ENCODE results near the gene RTCA.
A peak's percentile ranks its signal among the peaks of the same experiment; 100 is the strongest.
"Not testable (repeated sequence)": the region's sequence is repeated elsewhere in the genome, so short reads cannot be mapped to it uniquely, and the experiment has no call there.

RTCA gene

DNA sequence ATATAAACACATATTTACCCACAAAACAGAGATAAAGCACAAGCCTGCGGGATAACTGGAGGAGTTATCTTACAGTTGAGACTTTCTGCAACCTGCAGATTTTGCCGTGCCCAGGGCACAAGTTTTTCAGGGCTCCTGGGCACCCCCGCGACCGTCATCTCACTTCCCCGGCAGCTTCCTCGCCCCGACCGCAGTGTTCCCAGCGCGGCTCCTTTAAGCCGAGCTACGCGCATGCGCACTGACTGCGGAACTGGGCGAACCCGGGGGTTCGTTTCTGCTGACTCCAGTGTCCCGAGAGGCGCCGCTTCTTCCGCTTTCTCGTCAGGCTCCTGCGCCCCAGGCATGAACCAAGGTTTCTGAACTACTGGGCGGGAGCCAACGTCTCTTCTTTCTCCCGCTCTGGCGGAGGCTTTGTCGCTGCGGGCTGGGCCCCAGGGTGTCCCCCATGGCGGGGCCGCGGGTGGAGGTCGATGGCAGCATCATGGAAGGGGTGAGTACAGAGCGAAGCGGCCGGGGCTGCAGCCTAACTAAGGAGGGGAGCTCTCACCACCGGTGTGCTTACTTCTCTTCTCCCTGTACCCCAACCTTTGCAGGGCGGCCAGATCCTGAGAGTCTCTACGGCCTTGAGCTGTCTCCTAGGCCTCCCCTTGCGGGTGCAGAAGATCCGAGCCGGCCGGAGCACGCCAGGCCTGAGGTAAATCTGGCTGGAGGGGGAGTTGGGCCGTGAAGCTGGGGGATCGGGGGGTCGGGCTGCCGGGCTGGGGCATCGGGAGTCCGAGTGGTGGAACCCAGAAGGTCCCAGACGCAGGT lies at the start of gene RTCA:
RTCA (plus strand) TSS at position 286 of the 810 bp plus-strand sequence; CDS start at position 446, 160 bp downstream.
- DNase-seq, result peak; percentile 100

DNA sequence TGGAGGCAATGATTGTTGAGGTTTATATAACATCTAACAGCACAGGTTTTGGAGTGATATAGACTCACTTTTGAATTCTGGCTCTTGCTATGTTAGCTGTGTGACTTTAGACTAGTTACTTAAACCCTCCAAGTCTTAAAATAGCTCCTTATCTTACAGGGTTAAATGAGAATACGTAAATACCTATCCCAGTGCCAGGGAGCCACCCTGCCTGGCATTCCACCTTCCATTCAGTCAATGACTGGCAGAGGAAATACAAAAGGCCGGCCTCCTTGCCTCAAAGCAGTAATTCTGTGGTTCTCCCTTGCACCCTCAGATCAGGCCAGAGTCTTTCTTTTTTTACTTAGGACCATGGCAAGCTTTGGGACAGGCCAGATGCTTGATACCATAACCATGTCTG lies 48.2 kb upstream of the RTCA start:
- DNase-seq, result no peak

DNA sequence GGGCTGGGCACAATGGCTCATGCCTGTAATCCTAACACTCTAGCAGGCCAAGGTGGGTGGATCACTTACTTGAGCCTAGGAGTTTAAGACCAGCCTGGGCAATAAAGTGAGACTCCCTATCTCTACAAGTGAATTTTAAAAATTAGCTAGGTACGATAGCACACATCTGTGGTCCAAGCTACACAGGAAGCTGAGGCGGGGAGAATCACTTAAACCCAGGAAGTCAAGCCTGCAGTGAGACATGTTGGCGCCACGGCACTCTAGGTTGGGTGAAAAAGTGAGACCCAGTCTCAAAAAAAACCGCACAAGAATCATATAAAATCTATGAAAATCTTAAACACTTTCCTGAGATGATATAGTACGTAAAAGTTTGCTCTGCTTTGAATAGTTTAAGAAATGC lies 46.6 kb upstream of the RTCA start:
- no peak for DNase-seq

DNA sequence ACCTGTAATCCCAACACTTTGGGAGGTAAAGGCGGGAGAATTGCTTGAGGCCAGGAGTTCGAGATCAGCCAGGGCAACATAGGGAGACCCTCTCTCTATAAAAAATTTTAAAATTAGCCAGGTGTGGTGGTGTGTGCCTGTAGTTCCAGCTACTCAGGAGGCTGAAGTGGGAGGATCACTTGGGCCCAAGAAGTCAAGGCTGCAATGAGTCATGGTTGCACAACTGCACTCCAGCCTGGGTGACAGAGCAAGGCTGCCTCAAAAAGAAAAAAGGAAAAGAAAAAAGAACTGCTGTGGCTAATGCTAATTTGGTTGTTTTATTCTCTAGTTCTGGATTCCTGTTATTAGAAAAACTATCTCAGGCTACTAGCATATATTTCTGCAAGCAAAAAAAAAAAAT lies 46.1 kb upstream of the RTCA start:
- peak; percentile 48 for DNase-seq

DNA sequence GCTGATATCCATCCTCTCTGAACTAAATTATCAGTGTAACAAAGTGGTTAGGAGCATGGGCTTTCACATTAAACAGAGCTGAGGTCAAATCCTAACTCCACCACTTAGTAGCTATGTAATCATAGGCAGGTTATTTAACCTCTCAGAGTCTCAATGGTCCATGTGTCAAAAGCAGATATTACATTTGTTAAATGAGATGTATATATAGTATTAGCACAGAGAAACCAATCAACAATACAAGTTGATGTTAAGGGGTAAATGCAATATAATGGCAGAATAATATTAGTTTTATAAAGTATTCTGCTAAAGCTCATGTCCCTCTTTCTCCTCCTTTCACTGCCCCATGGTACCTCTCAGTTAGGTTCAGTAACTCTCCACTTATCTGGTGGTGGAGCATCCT lies 43.6 kb upstream of the RTCA start:
- no peak for DNase-seq

DNA sequence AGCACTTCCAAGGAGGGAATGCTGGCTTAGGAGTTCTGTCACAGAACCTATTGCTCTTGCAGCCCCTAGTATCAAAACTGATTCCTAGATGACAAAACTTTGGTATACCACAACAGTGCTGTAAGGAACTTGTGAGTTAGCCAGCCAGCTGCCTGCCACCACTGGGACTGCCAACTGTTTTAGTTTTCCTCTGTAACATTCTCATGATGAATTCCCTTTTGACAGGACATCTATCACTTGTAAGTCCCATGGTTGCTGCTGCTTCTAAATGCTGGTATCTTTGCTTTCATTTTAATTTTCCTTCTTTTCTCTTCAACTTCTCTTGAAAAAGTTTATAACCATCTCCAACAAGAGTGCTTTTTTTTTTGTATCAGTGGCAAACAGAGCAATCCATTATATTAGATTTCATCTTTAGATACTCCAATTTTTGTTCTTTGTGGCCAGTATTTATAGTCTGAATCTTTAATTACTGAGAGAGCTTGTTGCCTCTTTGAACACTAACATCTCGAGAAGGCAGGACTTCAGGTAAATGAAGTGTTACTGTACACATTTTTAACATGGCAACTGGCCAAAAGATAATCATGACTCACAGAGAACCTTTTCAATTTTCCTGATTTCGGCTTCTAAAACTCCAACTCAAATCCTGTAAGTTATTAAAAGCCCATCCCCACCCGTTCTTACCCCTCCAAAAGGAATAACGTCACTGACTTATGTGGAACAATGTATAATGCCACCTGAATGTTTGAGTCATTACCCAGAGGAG lies 36.2 kb upstream of the RTCA start:
- DNase-seq, result no peak

DNA sequence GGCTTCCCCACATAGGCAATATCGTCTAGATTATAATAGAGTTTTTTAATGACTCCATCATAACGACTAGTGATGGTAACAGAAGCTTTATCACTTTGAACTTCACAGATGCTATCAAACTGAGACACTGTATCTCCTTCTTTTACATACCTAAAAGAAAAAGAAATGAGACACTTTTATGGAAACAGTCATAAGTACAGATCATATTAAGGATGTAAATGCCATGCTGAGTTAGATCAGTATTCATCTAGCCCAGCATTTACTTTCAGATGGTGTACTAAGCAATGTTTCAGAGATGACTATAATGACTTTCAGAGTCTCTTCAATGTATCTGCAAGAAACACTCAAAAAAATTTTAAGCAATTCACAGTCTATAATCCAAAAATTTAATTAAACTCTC lies 35.3 kb upstream of the RTCA start:
- no peak for DNase-seq

DNA sequence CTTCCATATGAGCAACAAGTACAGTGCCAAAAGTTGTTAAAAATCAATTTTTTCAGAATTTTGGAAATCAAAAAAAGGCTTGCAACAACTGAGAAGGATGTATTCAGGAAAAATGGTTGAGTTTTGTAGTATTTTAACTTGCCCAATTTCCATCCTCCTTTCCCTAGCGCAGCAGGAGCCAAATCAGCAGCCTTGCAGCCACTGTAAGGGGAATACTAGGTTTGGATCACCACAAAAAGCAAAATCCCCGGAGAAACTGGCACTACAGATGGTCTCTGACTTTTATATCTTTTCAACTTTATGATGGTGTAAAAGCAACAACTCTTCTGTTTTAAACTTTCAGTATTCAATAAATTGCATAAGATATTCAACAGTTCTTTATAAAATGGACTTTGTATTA lies 34.3 kb upstream of the RTCA start:
- DNase-seq, result no peak

DNA sequence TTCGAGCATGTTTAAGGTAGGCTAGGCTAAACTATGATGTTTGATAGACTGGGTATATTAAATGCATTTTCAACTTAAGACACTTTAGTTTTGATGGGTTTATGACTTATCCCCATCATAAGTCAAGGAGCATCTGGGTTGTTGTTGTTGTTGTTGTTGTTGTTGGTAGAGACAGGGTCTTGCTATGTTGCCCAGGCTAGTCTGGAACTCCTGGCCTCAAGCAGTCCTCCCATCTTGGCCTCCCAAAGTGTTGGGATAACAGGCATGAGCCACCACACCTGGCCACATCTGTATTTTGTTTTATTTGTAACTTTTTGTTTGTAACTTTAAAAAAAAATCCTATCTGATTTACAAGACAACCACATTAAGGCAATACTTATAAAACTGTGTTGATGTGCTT lies 33.9 kb upstream of the RTCA start:
- no peak for DNase-seq

DNA sequence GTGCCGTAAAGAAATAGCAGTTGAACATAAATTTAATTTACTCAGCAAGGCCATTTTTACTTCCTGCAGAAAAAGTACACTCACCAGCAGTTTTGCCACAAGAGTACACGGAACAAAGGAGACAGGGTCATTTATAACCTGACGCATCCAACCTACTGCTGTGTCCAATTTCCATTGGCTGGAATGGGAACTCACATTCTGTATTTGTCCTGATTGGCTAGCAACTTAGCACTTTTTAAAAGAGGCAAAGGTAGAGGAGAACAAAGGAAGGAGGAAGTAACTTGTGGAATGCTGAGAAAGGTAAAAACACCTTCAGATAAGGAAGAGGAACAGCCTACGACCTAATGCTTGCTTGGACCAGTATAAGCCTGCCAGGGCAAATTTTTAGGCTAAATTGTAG lies 32.5 kb upstream of the RTCA start:
- not testable (repeated sequence) for DNase-seq

DNA sequence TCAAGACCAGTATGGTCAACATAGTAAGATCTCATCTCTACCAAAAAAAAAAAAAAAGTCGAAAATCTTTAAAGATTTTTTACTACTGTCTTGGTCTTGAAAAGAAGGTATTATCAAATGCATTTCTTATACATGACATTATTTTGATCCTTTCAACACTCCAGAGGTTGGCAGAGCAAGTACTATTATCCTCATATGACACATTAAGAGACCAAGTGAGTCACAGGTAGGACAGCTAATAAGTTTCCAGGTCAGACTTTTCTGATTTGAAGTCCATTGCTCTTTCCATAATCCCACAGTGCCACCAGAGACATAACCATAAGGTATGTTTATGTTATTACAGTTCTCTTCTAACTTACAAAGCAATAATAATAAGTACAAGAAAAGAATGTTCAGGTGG lies 31.6 kb upstream of the RTCA start:
- no peak for DNase-seq

DNA sequence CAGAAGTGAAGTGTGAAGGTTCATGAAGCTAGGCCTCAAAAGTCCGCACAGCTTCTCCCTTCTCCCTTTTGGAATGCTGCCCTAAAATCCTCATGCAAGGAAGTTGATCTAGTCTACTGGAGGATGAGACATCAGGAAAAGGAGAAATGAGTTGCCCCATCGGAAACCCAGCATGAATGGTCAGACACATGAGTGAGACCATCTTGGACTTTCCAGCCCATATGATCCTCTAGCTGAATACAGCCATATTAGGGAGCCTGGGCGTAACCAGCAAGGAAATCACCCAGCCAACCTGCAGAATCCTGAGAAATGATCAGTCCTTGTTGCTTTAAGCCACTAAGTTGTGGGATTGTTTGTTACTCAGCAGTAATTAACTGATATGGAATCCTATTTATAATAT lies 28.9 kb upstream of the RTCA start:
- peak; percentile 16 for DNase-seq

DNA sequence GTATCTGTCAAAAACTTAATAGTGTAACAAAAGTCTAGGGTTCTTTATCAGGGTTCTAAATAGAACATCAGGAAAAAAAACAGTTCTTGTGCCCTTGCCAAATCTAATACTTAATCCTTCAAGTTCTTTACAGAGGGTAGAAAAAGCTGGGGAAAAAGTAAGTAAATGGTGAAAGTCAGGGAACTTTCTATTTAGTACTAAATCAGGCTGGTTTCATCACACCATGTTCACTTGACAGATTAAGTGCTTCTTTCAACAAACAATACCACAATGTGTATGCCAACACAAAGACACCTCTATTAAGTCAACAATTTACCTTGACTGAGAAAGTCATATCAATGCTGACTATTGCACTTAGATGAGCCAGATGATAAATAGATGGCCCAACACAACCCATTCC lies 26.1 kb upstream of the RTCA start:
- no peak for DNase-seq

DNA sequence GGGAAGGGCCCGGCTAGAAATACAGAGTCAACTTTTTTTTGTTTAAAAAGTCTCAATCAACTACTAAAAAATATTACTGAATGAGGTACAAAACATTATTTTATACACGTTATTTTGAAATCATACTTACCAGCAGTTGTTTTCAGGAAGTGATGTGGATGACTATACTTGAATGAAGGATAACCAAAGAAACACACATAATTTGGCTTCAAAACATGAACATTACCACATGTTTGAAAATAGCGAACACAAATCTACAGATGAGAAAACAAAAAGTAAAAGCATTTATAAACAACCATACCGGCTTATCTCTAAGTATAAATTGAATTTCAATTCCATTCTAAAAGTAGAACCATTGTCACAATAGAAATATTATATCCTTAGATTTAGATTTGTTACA lies 25.4 kb upstream of the RTCA start:
- no peak for DNase-seq

DNA sequence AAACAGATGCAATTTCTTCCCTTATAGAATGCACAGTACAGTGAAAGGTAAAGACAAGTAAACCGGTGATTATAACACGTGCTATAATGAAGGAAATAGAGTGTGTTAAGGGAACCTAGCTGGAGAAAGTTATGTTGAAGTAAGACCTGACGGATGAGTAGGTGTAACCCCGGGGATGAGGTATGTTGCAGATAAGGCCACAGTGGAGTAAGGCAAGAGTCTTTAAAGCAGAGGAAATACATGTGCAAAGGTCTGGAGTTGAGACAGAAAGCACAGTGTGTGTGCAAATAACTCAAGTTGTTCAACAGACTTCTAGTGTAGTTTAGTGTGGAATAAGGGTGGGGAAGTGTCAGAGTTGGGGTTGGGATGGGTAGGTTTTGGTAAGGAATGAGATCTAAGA lies 19.3 kb upstream of the RTCA start:
- DNase-seq, result no peak

DNA sequence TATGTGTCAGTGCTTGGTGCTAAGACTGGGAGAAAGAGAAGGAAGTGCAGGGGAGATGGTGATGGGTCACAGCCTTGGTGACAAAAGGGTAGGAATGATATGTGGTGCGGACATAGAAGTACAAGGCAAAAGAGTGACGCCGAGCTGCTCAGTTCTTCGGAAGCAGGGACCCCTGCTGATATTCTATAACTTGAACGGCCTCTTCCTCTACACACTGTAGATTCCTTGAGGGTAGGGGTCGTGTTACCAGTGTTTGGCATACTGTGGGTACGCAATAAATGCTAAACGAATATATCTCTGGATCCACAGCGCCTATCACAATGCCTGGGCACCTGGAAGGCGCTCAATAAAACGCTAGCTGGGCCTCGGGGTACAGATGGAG lies 16.9 kb upstream of the RTCA start:
- no peak for DNase-seq

DNA sequence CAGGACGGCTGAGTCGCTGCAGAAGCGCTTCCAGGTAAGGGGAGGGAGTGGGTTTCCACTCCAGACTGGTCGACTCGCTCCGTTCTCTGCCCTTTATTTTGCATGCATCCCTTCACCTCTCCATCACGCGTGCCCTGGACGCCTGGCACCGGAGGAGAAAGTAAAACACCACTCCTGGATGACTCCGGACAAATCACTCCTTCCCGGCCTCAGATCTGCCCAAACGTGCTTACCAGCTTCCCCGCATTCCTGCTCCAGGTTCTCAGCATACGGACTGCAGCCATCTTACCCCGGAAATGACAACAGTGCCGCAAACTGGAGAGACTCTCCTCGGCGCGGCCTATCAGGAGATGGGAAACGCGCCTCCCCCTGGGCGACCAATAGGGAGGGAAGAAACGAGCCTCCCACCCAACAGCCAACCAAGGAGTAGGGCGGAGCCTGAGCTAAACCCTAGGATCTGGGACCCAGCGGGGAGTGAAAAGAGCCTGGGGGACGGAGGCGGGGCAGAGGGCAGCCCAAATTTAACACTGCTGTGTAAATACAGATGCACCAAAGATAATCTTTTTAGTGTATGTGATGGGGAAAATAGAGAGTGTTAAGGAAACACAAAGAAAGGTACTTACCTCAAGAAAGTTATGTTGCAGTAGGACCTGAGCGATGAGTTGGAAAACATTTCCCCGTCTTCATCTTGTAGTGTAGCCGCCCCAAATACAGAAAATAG lies 16.3 kb upstream of the RTCA start, which contains the start of gene DBT:
DBT (minus strand) TSS at position 298 of the 721 bp plus-strand sequence; CDS start at position 284, 14 bp downstream.
- peak; percentile 93 for DNase-seq

DNA sequence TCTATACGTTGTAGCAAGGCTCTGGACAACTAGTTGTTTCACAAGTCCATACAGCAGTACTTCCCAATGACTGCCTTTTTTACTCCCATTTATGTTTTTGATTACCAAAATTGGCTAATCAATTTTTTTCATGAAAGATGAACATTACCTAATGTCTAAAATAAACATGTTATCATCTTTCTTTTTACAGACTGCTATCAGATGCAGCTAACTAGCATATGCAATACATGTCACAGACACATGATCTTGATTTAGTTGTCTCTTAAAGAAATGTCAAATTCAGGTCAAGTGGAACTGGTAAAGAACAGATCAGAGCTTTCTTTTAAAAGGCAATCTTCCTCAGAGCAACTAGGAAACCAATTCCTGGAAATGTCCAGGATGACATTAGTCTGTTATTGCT lies 15.8 kb upstream of the RTCA start:
- DNase-seq, result no peak

DNA sequence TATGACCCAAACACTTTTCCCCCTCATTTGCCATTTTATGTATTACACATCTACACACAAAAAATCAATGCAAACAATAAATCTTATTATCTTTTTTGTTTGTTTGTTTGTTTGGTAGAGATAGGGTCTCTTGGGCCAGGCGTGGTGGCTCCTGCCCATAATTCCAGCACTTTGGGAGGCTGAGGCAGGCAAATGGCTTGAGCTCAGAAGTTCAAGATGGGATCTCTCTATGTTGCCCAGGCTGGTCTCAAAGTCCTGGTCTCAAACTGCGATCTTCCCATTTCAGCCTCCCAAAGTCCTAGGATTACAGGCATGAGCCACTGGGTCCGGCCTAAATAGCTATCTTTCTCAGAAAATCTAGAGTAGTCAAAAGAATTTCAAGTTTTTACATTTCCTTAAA lies 15.2 kb upstream of the RTCA start:
- no peak for DNase-seq

DNA sequence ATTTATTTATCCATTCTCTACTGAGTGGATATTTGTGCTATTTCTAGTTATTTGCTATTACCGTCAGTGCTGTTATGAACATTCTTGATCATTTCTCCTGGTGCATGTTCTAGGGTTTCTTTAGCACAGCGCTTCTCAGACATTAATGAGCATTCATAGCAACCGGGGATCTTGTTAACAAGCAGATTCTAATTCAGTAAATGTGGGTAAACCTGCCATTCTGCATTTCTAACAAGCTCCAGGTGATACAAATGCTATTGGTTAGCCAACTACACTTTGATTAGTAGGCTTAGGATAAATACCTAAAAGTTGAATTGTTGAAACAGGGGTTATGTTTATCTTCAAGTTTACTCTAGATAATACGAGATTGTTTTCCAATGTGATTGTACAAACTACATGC lies 13.1 kb upstream of the RTCA start:
- no peak for DNase-seq

DNA sequence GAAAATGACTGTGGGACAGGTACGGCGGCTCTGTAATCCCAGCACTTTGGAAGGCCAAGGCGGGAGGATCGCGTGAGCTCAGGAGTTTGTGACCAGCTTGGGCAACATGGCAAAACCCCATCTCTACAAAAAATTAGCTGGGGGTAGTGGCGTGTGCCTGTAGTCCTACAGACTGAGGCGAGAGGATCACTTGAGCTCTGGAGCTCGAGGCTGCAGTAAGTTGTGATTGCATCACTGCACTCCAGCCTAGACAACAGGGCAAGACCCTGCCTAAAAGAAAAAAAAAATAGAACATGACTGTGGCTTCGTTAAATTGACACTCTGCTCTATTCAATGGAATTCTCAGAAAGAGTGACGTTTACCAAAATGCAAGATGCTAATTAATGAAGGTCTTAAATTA lies 12.5 kb upstream of the RTCA start:
- no peak for DNase-seq

DNA sequence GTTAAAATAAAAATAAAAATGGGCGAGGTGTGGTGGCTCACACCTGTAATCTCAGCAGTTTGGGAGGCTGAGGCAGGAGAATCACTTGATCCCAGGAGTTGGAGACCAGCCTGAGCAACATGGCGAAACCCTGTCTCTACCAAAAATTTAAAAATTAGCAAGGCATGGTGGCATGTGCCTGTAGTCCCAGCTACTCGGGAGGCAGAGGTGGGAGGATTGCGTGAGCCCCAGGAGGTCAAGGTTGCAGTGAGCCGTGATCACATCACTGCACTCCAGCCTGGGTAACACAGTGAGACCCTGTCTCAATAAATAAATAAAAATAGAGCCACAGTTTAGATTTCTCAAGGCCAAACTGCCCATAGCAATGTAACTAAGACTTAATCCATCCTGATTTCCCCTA lies 9.7 kb upstream of the RTCA start:
- DNase-seq, result not testable (repeated sequence)

DNA sequence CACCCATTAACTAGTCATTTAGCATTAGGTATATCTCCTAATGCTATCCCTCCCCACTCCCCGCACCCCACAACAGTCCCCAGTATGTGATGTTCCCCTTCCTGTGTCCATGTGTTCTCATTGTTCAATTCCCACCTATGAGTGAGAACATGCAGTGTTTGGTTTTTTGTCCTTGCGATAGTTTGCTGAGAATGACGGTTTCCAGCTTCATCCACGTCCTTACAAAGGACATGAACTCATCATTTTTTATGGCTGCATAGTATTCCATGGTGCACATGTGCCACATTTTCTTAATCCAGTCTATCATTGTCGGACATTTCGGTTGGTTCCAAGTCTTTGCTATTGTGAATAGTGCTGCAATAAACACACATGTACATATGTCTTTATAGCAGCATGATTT lies 7.6 kb upstream of the RTCA start:
- DNase-seq, result not testable (repeated sequence)

DNA sequence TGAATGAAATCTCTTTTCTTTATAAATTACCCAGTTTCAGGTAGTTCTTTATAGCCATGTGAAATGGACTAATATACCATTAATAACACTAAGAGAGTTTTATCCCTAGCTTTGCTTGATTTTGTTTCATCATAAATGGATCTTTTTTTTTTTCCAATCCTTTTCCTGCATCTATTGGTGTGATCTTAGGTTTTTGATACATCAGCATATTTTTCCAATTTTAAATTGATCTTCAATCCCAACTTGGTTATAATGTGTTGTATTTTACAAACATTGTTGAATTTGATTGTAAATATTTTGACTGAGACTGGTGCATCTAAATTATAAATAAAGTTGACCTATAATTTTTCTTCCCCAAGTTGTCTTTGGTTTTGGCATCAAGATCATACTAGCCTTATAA lies 4.3 kb upstream of the RTCA start:
- DNase-seq, result no peak
